Skin of body (tissue), 2 donors: ENCODE results near the gene SCARF1. TPM values are rescaled to one million over a fixed set of nuclear protein-coding genes. Genes with fewer than 3 reads are reported as not detected.
"Not testable (repeated sequence)": the region's sequence is repeated elsewhere in the genome, so short reads cannot be mapped to it uniquely, and the experiment has no call there.

Experiments used
- DNase-seq: peaks from one replicate; lab custom pipeline; 2025; lab: John Stamatoyannopoulos, UW
- total RNA-seq: library from RNA; depleted of rRNA; stranded (reverse); fragments of >200 nt; gene quantifications from one replicate; pipeline ENCODE4 v1.2.3, GENCODE V29; 2014

The SCARF1 gene
- 6.7 TPM for total RNA-seq

GRCh38 chr17:1645207-1646171 lies at the start of gene SCARF1:
TSS of gene SCARF1 (minus strand) at chr17:1645732. CDS start at chr17:1645697, 35 bp downstream.
- no peak for DNase-seq

DNA sequence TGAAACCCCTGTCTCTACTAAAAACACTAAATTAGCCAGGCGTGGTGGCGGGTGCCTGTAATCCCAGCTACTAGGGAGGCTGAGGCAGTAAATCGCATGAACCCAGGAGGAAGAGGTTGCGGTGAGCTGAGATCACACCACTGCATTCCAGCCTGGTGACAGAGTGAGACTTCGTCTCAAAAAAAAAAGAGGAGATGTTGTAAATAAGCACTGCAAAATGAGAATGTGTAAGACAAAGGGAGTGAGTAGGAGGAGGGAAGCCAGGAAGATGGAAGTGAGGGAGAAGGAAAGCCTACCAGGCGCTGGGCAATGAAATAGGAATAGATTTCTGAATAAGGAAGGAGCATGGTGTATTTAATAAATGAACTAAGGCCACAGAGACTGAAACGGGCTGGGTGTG lies 47.8 kb upstream of the SCARF1 start:
- DNase-seq, result no peak

GRCh38 chr17:1690544-1691221 lies 45.2 kb upstream of the SCARF1 start:
- no peak for DNase-seq

- not testable (repeated sequence) for DNase-seq
These were observed 42.9 kb upstream of the SCARF1 start for GRCh38 chr17:1688405-1688804.

GRCh38 chr17:1686086-1686485 lies 40.6 kb upstream of the SCARF1 start:
- no peak for DNase-seq

- peak; percentile 99 for DNase-seq
These were observed 39.1 kb upstream of the SCARF1 start, which contains the start of gene PRPF8 for GRCh38 chr17:1684378-1685189. TSS of gene PRPF8 (minus strand) at chr17:1684867. CDS start at chr17:1684571, 296 bp downstream.

DNA sequence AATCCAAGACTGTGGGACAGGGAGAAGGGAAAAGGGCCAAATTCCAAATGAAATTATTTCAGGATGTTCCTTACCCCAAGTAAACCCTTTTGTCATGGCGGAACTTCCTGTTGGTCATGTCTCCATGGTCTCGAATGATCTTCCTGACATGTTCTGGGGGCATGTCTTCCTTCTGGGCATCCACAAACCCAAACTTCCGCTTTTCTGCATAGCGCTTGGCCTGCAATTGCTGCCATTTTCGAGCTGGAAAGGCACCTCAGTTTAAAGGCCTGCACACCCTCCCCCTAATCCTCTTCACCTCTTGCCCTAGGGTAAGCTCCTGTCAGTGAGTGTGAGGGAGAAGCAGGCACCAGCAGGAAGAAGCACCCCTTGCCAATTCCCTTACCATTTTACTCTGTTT lies 37.9 kb upstream of the SCARF1 start:
- no peak for DNase-seq

- DNase-seq, result no peak
These were observed 30.9 kb upstream of the SCARF1 start for GRCh38 chr17:1676401-1676800.

GRCh38 chr17:1673041-1673785 lies 27.7 kb upstream of the SCARF1 start:
- no peak for DNase-seq

- DNase-seq, result not testable (repeated sequence)
These were observed 18.4 kb upstream of the SCARF1 start for GRCh38 chr17:1663934-1664333.

GRCh38 chr17:1661045-1661444 lies 15.5 kb upstream of the SCARF1 start:
- no peak for DNase-seq

GRCh38 chr17:1658100-1658499 lies 12.6 kb upstream of the SCARF1 start:
- no peak for DNase-seq

- DNase-seq, result no peak
These were observed 8.2 kb upstream of the SCARF1 start for GRCh38 chr17:1653735-1654134.

DNA sequence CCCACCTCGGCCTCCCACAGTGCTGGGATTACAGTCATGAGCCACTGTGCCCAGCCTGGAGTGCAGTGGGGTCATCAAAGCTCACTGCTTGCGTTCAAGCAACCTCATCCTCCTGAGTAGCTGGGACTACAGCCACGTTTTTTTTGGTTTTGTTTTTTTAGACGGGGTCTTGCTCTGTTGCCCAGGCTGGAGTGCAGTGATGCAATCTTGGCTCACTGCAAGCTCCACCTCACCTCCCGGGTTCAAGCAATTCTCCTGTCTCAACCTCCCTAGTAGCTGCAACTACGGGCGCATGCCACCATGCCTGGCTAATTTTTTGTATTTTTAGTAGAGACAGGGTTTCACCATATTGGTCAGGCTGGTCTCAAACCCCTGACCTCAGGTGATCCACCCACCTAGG lies 7.3 kb upstream of the SCARF1 start:
- not testable (repeated sequence) for DNase-seq

GRCh38 chr17:1651559-1651844 lies 6.0 kb upstream of the SCARF1 start:
- DNase-seq, result no peak

DNA sequence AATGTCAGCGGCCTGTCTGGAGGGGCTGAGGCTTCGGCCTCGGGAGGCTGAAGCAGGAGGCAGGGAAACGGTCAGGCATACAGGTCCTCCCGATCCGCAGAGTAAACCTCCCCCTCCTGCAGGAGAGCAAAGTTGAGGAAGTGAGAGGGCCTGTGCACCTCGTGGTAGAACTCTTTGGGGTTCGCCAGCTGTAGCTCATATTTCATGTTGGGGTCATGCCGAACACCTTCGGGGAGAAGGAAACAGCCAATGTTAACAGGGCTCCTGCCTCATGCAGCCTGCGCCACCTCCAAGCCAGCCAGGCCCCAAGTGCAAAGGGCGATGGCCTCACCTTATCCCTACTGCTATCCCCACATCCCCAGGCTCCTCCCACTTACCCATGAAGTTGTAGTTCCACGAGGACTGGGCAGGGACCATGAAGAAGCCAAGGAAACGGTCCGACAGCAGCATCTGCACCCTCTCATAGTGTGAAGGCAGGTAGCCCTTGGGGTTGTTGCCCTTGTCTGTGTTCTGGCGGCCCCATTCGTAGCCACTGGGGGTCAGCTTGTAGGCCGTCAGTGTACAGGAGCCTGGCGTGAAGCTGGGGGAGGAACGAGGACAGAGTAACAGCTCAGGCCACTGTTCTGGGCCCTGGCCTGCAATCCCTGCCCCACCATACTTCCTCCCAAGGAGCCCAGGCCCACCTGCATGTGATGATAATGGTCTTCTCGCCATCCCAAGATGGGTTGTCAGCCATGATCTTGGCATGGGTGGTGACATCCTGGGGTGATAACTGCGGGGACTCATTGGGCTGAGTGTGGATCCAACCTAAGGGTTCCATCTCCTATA lies 5.4 kb upstream of the SCARF1 start:
- no peak for DNase-seq

- DNase-seq, result peak; percentile 14
These were observed 4.4 kb upstream of the SCARF1 start, which contains the start of gene RILP for GRCh38 chr17:1649844-1650501. TSS of gene RILP (minus strand) at chr17:1649866. CDS start at chr17:1649804, 62 bp downstream.

DNA sequence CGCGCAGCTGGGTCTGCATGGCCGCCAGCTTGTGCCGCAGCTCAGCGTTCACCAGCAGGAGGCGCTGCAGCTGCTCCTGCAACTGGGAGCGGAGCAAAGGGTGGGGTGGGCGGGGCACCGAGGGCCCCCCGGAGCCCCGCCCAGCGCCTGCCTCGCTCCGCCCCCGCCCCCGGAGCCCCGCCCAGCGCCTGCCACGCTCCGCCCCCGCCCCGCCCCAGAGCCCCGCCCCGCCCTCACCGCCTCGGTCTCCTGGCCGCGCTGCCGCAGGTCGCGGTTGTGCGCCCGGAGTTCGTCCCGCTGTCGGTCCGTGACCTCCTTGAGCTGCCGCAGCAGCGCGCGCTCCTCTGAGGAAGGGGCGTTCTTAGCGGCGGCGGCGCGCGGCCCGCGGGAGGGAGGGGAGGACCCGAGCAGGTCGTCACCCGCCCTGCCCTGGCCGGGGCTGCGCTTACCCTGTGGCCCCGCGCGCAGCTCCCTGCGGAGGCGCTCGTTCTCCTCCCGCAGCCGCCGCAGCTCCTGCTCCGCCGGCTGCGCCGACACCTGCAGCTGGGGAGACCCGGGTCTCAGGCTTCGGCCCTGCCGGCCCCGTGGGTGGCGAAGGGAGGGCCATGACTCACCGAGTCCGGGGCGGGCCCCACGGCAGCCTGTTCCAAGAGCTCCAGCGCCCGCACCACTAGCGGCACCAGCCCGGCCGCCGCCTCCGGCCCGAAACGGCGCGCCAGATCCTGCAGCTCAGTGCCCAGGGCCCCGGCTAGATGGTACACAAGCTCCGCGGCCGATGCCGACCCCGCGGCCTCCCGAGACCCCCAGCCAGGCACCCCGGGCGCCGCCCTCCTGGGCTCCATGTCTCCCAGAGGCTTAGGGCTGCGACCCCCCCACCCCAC lies 3.7 kb upstream of the SCARF1 start:
- peak; percentile 91 for DNase-seq
